M059J (cell line): ENCODE measurements around the gene ENTPD7. TPM values are rescaled to one million over a fixed set of nuclear protein-coding genes. Genes with fewer than 3 reads are reported as not detected.

Source experiments
- DNase-seq: peaks from one replicate; pipeline ENCODE4 v3.0.0-alpha.2; 2012; ENCODE audit warnings: low read depth
- total RNA-seq: library from RNA; depleted of rRNA; stranded (reverse); fragments of >200 nt; shearing (Covaris generic); gene quantifications from 2 replicates; pipeline ENCODE4 v1.2.3, GENCODE V29; 2014

ENTPD7 gene
- total RNA-seq, 1 experiment from 2014 or later = 17.4 TPM

DNA sequence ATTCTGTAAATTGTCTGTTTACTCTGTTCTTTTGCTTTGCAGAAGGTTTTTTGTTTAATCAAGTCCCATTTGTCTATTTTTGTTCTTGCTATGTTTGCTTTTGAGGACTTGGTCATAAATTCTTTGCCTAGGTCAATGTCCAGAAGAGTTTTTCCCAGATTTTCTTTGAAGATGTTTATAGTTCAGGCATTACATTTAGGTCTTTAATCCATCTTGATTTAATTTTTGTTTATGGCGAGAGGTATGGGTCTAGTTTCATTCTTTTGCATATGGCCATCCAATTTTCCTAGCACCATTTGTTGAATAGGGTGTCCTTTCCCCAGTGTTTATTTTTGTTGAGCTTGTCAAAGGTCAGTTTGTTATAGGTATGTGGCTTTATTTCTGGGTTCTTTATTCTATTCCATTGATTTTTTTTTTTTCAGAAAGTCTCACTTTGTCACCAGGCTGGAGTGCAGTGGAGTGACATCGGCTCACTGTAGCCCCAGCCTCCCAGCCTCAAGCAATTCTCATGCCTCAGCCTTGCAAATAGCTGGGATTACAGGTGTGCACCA, 11.6 kb upstream of the ENTPD7 start:
- no peak for DNase-seq

DNA sequence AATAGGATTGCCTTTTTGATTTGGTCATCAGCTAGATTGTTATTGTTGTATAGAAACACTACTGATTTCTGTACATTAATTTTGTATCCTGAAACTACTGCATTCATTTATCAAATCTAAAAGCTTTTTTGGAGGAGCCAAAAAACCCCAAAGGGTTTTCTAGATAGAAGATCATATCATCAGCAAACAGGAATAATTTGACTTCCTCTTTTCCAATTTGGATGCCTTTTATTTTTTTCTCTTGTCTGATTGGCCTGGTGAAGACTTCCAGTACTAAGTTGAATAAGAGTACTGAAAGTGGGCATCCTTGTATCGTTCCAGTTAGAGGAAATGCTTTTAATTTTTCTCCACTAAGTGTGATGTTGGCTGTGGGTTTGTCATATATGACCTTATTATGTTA, 10.6 kb upstream of the ENTPD7 start:
- no peak for DNase-seq

DNA sequence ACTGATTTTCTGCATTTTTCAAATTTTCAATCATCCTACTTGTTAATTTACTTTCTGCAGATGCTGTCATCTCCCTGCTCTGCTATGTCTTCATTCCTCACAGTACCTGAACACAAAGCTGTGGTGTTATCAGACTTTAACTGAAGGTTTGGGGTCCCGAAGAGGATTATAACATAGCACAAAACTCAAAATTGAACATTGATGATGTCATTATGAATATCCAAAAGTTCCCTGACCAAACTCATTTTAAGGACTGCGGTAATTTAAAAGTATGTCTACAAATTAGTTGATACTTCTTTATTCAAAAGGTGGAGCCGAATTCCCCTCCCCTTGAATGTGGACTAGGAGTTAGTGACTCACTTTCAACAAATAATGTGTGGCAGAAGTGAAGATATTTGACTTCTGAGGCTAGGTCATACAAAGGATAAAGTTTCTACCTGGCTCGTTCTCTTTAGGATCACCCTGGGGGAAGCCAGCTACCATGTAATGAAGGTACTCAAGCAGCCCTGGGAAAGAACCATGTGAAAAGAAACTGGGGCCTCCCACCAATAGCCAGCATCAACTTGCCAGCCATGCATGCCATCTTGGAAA, 6.4 kb upstream of the ENTPD7 start:
- no peak for DNase-seq

DNA sequence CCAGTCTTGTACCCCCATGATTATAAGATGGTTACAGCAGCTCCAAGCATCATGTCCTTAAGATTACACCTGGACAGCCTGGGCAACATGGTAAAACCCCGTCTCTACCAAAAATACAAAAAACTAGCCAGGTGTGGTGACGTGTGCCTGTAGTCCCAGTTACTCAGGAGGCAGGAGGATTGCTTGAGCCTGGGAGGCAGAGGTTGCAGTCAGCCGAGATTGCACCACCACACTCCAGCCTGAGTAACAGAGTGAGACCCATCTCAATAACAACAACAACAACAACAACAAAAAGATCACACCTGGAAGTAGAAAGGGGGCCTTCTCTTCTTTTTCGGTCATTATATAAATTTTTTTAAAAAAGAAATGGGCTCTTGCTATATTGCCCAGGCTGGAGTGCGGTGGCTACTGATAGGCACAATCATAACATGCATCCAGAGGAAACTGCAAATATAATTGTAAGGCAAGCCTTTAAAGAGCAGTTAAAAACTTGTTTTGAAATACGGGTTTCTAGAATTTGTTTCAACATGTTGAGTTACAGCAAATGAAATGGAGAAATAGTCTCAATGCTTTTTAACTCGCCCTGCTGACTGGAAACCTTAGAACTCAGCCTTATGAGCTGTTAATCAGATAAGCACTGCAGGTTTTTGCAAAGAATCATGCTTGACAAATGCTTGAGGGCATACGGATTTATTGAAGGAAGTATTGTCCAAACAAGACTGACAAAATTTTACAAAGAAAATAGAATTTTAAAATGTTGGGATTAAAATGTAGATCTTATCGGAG, 4.7 kb upstream of the ENTPD7 start:
- peak; percentile 67 for DNase-seq

DNA sequence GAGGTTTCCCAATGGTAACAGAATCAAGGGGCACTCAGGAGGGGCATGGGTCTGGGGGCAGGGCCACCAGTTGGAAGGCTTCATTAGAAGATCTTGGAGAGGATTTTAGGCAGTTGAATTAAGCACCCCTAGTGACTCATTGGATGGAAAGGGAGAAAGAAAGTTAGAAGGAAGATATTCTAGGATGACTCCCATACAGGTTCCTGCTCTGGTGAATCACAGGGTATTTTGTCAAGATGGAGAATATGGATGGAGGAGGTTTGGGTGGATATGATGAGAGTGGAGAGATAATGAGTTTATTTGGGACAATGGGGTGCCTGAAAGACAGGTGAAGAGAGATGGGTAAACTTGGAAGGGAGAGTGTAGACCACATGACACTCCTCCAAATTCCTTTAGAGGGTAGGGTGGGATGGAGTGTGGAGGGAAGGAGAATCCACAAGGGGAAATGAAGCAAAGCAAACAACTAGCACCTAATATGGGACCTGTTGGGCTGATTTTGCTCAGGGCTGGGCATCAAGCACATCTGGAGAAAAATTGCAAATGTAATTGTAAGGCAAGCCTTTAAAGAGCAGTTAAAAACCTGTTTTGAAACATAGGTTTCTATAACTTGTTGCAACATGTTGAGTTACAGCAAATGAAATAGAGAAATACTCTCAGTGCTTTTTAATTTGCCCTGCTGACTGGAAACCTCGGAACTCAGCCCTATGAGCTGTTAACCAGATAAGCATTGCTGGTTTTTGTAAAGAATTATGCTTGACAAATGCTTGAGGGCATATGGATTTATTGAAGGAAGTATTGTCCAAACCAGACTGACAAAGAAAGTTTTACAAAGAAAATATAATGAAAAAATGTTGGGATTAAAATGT, 2.9 kb upstream of the ENTPD7 start:
- peak; percentile 19 for DNase-seq

DNA sequence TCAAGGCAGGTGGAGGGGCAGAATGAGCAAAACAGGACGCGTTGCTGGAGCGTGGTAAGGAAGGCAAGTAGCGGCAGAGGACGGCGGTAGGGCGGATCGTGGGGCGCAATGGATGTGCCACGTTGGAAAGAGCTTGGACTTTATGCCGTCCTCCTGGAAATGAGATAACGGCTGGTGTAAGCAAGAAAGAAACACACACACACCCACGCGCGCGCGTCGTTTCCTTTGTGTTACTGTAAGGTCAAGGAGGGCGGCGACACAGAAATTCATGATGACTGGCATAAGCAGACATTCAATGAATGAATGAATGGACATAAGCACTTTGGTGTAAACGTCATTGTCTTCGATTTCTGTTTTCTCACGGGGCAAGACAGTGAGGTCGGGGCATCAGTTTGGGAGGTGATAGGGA, 683 bp upstream of the ENTPD7 start:
- DNase-seq = peak; percentile 39

DNA sequence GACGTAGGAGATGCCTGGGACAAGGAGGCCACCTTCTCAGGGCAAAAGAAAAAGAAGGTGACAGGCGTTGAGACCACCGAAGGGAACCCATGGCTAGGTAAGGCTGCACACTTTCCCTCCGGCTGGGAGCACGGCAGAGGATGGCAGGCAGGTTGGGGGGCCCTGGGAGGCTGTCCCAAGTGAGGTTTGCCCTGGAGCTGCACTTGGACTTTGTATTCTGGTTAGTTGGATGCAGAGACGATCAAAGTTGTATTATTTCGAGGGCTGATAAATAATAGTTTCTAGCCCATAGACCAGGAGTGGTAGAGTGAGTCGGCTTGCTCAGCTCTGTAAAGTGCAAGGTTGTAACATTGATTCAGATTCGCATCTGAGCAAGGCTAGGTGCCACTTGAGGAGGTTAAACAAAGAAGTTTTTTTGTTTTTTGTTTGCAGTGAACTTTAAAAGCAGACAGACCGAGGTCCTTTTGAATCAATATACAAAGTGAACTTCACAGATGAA, 608 bp downstream of the ENTPD7 start:
- peak; percentile 31 for DNase-seq

DNA sequence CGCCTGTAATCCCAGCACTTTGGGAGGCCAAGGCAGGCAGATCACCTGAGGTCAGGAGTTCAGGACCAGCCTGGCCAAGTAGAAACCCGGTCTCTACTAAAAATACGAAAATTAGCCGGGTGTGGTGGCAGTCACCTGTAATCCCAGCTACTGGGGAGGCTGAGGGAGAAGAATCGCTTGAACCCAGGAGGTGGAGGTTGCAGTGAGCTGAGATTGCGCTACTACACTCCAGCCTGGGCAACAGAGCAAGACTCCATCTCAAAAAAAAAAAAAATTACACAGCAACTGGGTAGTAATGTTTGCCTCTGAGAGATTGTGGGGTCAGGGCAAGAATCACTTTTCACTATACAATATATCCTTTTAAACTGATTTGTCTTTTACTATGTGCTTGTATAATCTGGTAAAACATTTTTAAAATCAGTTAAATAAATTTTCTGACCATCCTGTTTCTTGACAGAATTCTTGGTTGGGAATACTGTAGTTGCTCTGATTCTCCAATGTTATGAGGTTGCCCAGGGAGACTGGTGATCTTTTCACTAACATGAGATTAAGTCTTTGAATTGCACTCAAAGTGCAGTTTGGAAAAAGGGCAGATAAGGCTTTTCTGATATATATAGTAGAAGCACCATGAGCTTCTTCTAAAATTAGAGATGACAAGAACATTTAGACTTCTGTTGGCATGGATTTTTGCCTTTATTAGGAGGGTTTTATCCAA, 1.5 kb downstream of the ENTPD7 start:
- DNase-seq = peak; percentile 54

DNA sequence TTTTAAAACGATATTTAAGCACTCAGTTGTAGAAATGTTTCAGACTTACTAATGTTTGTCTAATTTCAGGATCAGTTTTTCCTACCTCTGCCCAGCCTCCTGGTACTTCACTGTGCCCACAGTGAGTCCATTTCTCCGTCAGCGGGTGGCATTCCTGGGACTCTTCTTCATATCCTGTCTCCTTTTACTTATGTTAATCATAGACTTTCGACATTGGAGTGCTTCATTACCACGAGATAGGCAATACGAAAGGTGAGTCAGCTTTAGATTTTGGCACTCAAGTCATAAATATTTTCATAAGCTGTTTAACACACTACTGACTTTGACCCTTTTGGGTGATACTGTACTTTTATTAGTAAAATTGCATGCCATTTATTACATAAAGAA, 2.1 kb downstream of the ENTPD7 start:
- DNase-seq = peak; percentile 91

DNA sequence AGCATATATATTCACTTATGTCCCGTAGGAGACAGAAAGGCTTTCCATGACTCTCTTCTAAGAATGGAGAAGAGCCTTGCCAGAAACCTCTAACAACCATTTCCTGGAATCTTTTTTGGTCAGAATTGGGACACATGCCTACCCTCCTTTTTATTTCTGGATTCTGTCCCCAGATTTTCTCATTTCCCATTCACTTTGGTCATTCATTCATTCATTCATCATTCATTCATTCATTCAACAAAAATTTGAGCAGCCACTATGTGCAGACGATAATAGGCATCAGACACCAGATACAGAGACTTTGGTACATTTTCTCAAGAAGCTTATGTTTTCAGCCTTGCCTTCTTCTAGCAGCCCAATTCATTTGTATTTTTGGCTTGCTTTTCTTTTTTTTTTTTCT, 6.0 kb downstream of the ENTPD7 start:
- no peak for DNase-seq

DNA sequence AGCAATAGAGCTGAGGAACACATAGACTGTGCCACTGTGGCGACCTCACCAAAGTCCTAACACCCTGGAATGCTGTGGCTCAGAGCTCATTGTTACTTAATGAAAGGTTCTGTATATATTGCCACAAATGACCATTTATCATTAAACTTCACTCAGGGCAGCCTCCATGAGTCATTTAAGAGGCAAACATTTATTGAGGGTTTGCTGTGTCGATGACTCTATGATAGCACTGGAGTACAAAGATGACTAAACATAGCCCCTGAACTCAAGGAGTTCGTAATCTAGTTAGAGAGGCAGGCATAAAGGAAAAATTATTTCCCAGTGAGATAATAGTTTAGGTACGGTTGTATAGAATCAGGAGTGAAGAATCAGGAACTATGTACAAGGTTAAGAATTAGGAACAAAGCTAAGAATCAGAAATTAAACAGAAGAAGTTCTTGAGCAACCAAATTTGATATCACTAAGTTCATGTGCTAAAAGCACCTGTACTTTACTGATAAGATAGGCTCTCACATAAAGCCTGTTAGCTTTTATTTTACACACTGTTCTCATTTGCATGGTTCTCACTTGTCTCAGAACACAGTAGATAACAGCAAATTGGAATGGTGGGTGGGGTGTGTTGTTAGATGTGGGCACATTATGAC, 7.9 kb downstream of the ENTPD7 start:
- peak; percentile 96 for DNase-seq

DNA sequence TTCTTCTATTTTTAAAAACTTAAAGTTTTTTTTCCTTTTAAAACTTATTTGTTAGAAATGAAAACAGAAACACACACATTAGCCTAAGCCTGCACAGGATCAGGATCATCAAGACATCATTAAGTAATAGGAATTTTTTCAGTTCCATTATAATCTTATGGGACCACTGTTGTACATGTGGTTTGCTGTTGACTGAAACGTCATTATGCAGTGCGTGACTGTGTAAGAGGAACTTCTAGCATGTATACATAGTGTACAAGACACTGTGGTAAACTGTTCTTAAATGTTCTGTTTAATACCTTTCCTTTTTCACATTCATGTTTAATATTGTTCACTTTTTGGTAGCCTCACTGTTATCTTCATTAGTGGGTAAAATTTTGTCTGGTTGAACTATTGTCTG, 12.1 kb downstream of the ENTPD7 start:
- no peak for DNase-seq

DNA sequence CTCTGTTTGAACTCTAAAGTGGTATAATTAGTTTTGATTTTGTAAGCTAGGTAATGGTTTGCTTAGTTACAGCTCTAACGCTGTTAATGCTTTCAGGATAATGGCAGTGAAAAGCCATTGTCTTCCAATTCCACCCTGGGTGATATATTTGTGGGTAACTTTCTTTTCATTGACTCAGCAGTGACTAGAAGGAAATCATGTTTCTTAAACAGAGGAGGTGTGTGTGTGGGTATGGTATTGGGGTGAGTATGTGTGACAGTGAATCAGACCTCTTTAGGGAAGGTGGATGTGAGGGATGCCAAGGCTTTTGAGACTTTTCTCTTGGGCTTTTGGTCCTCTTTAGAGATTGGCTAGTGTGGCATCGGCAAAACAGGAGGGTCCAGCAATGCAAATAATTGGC, 13.6 kb downstream of the ENTPD7 start:
- DNase-seq = peak; percentile 53

DNA sequence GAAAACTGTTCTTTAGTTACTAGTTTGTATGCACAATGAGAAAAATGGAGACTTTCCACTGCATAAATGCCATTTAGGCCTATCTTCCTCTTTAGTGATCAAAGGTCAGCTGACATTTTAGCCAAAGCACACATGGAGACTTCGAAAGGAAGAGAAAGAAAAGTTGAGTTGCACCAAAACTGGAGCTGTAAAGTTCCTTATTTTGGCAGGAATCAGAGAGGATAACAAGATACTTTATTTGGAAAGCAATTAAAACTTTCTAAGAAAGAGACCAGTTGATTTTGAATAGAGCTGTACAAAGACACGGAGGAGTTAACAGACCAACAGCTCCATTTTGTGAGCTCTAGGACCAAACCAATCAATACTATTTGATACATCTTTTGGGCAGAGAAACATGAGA, 14.2 kb downstream of the ENTPD7 start:
- no peak for DNase-seq

DNA sequence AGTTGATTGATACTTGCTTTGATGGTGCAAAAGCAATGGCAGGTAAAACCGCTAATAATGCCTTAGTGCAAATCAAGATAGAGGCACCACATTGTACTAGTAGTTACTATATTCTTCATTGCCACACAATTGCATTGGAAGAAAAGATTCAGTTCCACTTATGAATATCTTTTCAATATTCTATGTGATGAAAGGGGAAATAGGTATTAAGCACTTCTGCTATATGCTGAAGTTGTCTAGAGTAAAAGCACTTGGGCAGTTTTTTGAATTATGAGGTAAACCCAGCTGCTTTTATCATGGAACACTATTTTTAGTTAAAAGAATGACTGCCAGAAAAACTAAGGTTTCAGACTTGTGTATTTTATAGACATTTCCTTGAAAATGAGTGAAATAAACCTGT, 15.5 kb downstream of the ENTPD7 start:
- DNase-seq = no peak

DNA sequence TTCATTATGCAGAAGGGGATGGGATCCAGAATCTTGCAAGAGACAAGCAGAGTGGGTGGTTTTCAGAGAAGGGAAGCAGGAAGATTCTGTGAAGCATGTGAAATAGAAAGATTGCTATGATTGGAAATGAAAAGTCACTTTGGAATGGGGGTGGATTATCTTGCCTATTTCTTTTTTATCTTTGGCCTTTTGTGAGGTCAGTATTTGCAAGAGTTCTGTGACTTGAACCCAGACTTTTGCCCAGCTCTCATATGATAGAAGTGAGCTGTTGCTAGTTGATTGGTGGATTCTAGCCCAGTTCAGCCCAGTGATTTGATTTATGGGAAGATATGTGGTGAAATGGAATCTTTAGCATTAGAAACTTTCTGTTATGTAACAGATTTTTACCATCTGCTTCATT, 17.1 kb downstream of the ENTPD7 start:
- peak; percentile 57 for DNase-seq

DNA sequence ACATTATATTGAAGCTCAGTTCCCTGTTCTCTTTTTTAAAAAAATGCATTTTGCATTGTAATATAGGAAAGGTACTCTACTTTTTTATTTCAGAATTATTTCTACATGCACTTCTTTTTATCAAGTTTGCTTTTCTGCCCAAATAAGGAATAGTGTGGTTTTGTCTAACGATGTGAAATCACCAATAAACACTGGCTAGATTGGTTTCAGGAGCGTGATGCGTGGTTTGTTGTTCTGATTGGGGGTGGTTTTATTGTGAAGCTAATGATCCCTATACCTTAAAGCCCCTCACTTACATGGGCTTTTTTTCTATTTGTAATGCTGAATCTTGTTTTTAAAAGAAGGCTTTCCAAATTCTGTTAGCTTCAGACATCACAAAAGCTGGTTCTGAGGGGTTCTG, 17.6 kb downstream of the ENTPD7 start:
- DNase-seq = no peak

DNA sequence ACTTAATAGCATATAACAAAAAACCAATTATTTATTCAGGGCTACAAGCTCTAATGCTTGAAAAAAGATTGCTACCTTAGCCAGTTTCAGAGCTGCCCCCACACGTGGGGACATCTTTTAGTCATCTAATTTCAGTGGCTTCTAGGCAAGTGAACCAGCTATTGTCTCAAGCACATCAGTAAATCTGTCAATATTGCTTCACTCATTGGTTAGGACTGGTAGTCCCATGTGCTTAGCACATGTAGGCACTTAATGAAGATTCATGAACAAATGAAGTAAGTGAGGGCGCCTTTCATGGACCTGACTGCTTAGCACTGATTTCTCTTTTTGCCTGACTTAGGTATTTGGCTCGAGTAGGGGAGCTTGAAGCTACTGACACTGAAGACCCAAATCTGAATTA, 19.6 kb downstream of the ENTPD7 start:
- no peak for DNase-seq

DNA sequence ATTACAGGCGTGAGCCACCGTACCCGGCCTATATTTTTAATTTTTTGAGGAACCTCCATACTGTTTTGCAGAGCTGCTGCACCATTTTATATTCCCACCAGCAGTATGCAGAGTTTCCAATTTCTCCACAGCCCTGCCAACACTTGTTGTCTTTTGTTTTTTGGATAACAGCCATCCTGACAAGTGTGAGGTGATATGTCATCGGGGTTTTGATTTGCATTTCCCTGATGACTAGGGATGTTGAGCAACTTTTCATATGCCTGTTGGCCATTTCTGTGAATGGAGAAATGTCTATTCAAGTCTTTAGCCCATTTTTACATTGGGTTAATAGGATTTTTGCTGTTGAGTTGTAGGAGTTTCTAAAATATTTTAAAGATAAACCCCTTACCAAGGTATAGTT, 22.2 kb downstream of the ENTPD7 start:
- DNase-seq = peak; percentile 90

DNA sequence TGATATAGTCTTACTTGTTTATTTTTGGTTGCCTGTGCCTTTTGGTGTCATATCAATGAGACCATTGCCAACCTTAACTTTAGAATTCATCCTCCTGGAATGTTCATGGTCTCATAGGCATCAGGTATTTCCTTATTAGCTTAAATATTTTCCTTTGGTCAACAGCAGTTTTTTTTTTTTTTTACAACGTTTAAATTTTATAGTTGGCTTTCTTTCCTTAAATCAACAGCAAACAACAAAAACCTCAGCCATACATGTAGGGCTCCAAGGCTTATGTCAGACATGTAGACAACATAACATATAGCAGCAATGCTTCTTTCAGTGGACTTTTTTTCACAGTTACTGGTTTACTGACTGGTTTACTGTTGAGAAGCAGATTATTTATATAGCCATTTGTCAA, 22.7 kb downstream of the ENTPD7 start:
- DNase-seq = peak; percentile 64

DNA sequence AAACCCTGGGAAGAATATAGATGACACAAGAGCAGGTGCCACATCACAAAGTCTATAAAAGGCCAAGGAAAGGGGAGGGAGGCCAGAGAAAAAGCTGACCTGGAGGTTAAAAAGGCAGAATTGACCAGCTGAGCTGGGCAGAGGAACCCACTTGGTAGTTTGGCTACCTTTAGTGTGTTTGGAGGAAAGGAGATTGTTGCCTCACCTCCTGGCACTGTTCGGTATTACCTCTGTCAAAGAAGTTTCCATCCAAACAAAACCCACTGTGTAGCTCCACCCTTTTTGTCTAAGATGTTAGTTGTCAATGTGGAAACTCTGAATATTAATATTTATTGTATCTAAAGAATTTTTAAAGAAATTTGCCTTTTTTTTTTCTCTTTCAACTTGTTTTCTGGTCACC, 23.4 kb downstream of the ENTPD7 start:
- peak; percentile 42 for DNase-seq
